K562 (cell line): Measurements from ENCODE around the gene CFL2. TPM values are rescaled to one million over a fixed set of nuclear protein-coding genes. Genes with fewer than 3 reads are reported as not detected.
A peak's percentile ranks its signal among the peaks of the same experiment; 100 is the strongest.

Source experiments
- ATAC-seq: fragments of 200-7000 bp; cut with Tn5 transposase; 3 replicates; pipeline ENCODE4 v1.9.1; 2020; ENCODE audit warnings: moderate library complexity
- BruUV-seq: library from RNA; stranded (reverse); fragments of 400-500 nt; replicated peaks from 2 replicates; lab custom pipeline; 2021; lab: Mats Ljungman, UMichigan
- CTCF ChIA-PET: fragments of 300-600 bp; formaldehyde crosslinking; extraction: SDS; loops from one replicate; lab custom pipeline; 2021; ENCODE audit warnings: low intra/inter-chr PET ratio; lab: Yijun Ruan, JAX
- POLR2A ChIA-PET: fragments of 300-600, 350-650 bp; sonication (Branson Sonifier 250); formaldehyde crosslinking; extraction: SDS; loops from one replicate; lab custom pipeline; 2021; ENCODE audit warnings: antibody characterized with exemption, inconsistent platforms; lab: Yijun Ruan, JAX
- DNase-seq, 4 experiments: peaks; one replicate each; pipeline versions ENCODE4 v3.0.0 to v3.0.0-alpha.2; 2011 to 2018; ENCODE audit warnings: low spot score in 3 of 4, mixed read lengths in 3 of 4; ENCODE audit errors: extremely low read depth in 1 of 4
- FAIRE-seq: peaks from 2 replicates; lab custom pipeline; 2011; peaks lifted over from hg19 to GRCh38; lab: Jason Lieb, UNC
- H2AFZ ChIP-seq: 2 replicates; pipeline ENCODE4 v1.6.0; 2011; ENCODE audit warnings: low read depth, low read length, control low read depth, inconsistent platforms
- H3K27ac ChIP-seq: fragments of 200-600 bp; 3 replicates; pipeline ENCODE4 v1.8.0; 2011; ENCODE audit warnings: low read depth, mild to moderate bottlenecking, control low read depth, inconsistent platforms, low read length, moderate library complexity, mixed read lengths; ENCODE audit errors: extremely low read depth
- H3K27me3 ChIP-seq, 2 experiments: fragments of 300-600 bp in 1 of 2; 2 replicates in 1 of 2; 3 replicates in 1 of 2; pipeline versions ENCODE4 v1.6.0 to v1.8.0; 2011; ENCODE audit warnings: inconsistent platforms in 2 of 2, low read length in 2 of 2, mild to moderate bottlenecking in 1 of 2, mixed read lengths in 1 of 2, moderate library complexity in 1 of 2; ENCODE audit not compliant: control insufficient read depth in 2 of 2, insufficient read depth in 2 of 2
- H3K36me3 ChIP-seq: fragments of 300-600 bp; 3 replicates; pipeline ENCODE4 v1.8.0; 2011; ENCODE audit warnings: mild to moderate bottlenecking, low read length, inconsistent platforms; ENCODE audit not compliant: control insufficient read depth, insufficient read depth
- H3K4me1 ChIP-seq, 2 experiments: fragments of 200-600 bp in 1 of 2; replicated peaks in 1 of 2; 2 replicates in 1 of 2; 3 replicates in 1 of 2; pipeline versions ENCODE4 v1.5.1 to v1.8.0; 2011; ENCODE audit warnings: inconsistent platforms in 2 of 2, low read length in 2 of 2, mild to moderate bottlenecking in 1 of 2, mixed read lengths in 1 of 2, moderate library complexity in 1 of 2; ENCODE audit not compliant: control insufficient read depth in 2 of 2, insufficient read depth in 2 of 2
- H3K4me2 ChIP-seq: 2 replicates; pipeline ENCODE4 v1.6.1; 2011; ENCODE audit warnings: low read length, control low read depth, inconsistent platforms, mixed read lengths; ENCODE audit not compliant: insufficient read depth
- H3K4me3 ChIP-seq: fragments of 200-600 bp; sonication (generic), shearing (Covaris generic); 2 replicates; pipeline ENCODE4 v1.5.1; 2016; ENCODE audit warnings: control low read depth, inconsistent platforms
- H3K79me2 ChIP-seq: fragments of 200-600 bp; 3 replicates; pipeline ENCODE4 v1.8.0; 2011; ENCODE audit warnings: low read length, inconsistent platforms; ENCODE audit not compliant: control insufficient read depth, insufficient read depth
- H3K9ac ChIP-seq, 2 experiments: 2 replicates each; pipeline versions ENCODE4 v1.6.0 to v1.6.1; 2011; ENCODE audit warnings: low read depth in 2 of 2, low read length in 2 of 2, control low read depth in 1 of 2, inconsistent platforms in 1 of 2, mild to moderate bottlenecking in 1 of 2, mixed read lengths in 1 of 2; ENCODE audit not compliant: insufficient read depth in 1 of 2
- H3K9me1 ChIP-seq: one replicate; pipeline ENCODE4 v1.6.0; 2011; ENCODE audit warnings: inconsistent platforms, mild to moderate bottlenecking, low read length, moderate library complexity; ENCODE audit not compliant: control insufficient read depth, insufficient read depth
- H3K9me3 ChIP-seq: replicated peaks from 2 replicates; pipeline ENCODE4 v1.5.1; 2011; ENCODE audit warnings: low read depth, low read length, inconsistent platforms; ENCODE audit not compliant: control insufficient read depth, insufficient read depth
- H4K20me1 ChIP-seq: replicated peaks from 2 replicates; pipeline ENCODE4 v1.6.1; 2011; ENCODE audit warnings: low read length, inconsistent platforms, mixed read lengths; ENCODE audit not compliant: control insufficient read depth, insufficient read depth
- EZH2 ChIP-seq: IDR thresholded peaks from 2 replicates; pipeline ENCODE4 v1.6.1; 2012; ENCODE audit warnings: low read depth, mild to moderate bottlenecking, inconsistent platforms, low read length, borderline replicate concordance
- FOXA3 ChIP-seq, 2 experiments: fragments of 450-650 bp in 1 of 2; sonication (generic) in 1 of 2; formaldehyde crosslinking; IDR thresholded peaks in 1 of 2; conservative IDR thresholded peaks in 1 of 2; 2 replicates each; pipeline versions ENCODE4 v1.4.0 to v1.8.0; 2020 to 2022; ENCODE audit warnings: mild to moderate bottlenecking in 2 of 2, missing genetic modification reagents in 1 of 2
- KAT7 ChIP-seq: sonication (generic); formaldehyde crosslinking; IDR thresholded peaks from 2 replicates; pipeline ENCODE4 v1.8.0; 2022; ENCODE audit warnings: missing genetic modification reagents, mild to moderate bottlenecking, borderline replicate concordance
- NCOA2 ChIP-seq, 2 experiments: fragments of 450-650 bp; IDR thresholded peaks; 2 replicates each; pipeline ENCODE4 v1.6.1; 2018; ENCODE audit warnings: mild to moderate bottlenecking in 2 of 2, moderate library complexity in 1 of 2; ENCODE audit not compliant: partially characterized antibody in 2 of 2
- NCOR1 ChIP-seq: fragments of 450-650 bp; IDR thresholded peaks from 2 replicates; pipeline ENCODE4 v1.6.1; 2016; ENCODE audit warnings: mild to moderate bottlenecking, moderate library complexity
- SMAD3 ChIP-seq: fragments of 450-650 bp; formaldehyde crosslinking; conservative IDR thresholded peaks from 2 replicates; pipeline ENCODE4 v1.4.0; 2020; ENCODE audit warnings: mild to moderate bottlenecking
- ZFP91 ChIP-seq: sonication (generic); formaldehyde crosslinking; IDR thresholded peaks from 2 replicates; pipeline ENCODE4 v1.8.0; 2022; ENCODE audit warnings: mild to moderate bottlenecking, missing genetic modification reagents
- ZNF174 ChIP-seq: fragments of 250-450 bp; sonication (Bioruptor Pico); IDR thresholded peaks from 2 replicates; pipeline ENCODE4 v1.4.0; 2020; ENCODE audit warnings: mild to moderate bottlenecking
- WGBS: fragments of 100-300 bp; shearing (Covaris generic); methylation state at CpG from one replicate; pipeline ENCODE4 v1.1.6; 2016; ENCODE audit warnings: low coverage, mixed read lengths; ENCODE audit not compliant: insufficient coverage; ENCODE audit errors: missing lambda C conversion rate; 5-methylcytosine and 5-hydroxymethylcytosine counted together
- in situ Hi-C: fragments of 300-500 bp; cut with MboI; formaldehyde crosslinking; loops from 4 replicates; pipeline ENCODE4 v1.15.0; 2018; ENCODE audit warnings: inconsistent platforms, mixed read lengths
- intact Hi-C: fragments of 100-400 bp; cut with micrococcal nuclease; formaldehyde crosslinking; loops from 2 replicates; pipeline ENCODE4 v1.14.2; 2022
- polyA plus RNA-seq, 8 experiments: library from polyadenylated mRNA; depleted of rRNA in 4 of 8; stranded (reverse) in 5 of 8; unstranded in 3 of 8; fragments of >200 nt; fragmentation: Nextera tagmentation in 2 of 8; fragmentation: Illumina TruSeq in 1 of 8; extraction: Ambion mirVana in 2 of 8; extraction: Trizol in 1 of 8; gene quantifications; 2 replicates each; pipeline versions ENCODE4 v1.2.1 to v1.2.3, GENCODE V29; 2011 to 2014; ENCODE audit warnings: inconsistent platforms in 1 of 8, missing spikeins in 1 of 8
- total RNA-seq, 7 experiments: library from RNA; depleted of rRNA in 6 of 7; stranded (reverse); fragments of >200 nt in 6 of 7; fragmentation: Illumina TruSeq in 2 of 7; extraction: Trizol in 2 of 7; gene quantifications; 2 replicates each; pipeline versions ENCODE4 v1.2.1 to v1.2.3, GENCODE V29; 2011 to 2021; ENCODE audit warnings: low replicate concordance in 1 of 7
- TF ChIP-seq, protein P1 (sequence below): fragments of 250-450 bp; sonication (Bioruptor Pico); IDR thresholded peaks from 2 replicates; pipeline ENCODE4 v1.5.1; 2021; ENCODE audit warnings: mild to moderate bottlenecking
- TF ChIP-seq, protein P2 (sequence below): fragments of 250-450 bp; sonication (Bioruptor Pico); IDR thresholded peaks from 2 replicates; pipeline ENCODE4 v1.5.0; 2021

CFL2 gene
- total and polyA plus RNA-seq, 9 of the 15 experiments (the other 6 are each of a cell fraction or from before 2014, with no cell fraction given), result 2.0 to 12.7 (median 5.1) TPM

- no peaks in the 10 kb centered on the region for H3K9me3 ChIP-seq
- no peaks in the 10 kb centered on the region for H3K79me2 ChIP-seq
- no peaks in the 10 kb centered on the region for H4K20me1 ChIP-seq
- no peak for DNase-seq
- TF ChIP-seq SMAD3 (CRISPR knock-in tag), result no peak
- no peak for TF ChIP-seq EZH2
- TF ChIP-seq, protein P1, sequence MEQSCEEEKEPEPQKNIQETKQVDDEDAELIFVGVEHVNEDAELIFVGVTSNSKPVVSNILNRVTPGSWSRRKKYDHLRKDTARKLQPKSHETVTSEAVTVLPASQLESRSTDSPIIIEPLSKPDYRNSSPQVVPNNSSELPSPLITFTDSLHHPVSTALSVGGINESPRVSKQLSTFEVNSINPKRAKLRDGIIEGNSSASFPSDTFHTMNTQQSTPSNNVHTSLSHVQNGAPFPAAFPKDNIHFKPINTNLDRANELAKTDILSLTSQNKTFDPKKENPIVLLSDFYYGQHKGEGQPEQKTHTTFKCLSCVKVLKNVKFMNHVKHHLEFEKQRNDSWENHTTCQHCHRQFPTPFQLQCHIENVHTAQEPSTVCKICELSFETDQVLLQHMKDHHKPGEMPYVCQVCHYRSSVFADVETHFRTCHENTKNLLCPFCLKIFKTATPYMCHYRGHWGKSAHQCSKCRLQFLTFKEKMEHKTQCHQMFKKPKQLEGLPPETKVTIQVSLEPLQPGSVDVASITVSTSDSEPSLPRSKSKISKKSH, result no peak
- TF ChIP-seq, protein P2, sequence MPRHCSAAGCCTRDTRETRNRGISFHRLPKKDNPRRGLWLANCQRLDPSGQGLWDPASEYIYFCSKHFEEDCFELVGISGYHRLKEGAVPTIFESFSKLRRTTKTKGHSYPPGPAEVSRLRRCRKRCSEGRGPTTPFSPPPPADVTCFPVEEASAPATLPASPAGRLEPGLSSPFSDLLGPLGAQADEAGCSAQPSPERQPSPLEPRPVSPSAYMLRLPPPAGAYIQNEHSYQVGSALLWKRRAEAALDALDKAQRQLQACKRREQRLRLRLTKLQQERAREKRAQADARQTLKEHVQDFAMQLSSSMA, result no peak
- peak in 1 of 2 experiments; percentile 27 for TF ChIP-seq NCOA2 (IDR thresholded peaks at IDR 0.05; ENCODE audit: partially characterized antibody in 2 of 2)
- peak; percentile 85; the same call in 1 of the 2 replicates for TF ChIP-seq ZFP91 (CRISPR knock-in tag)
- no peak for TF ChIP-seq ZNF174 (CRISPR knock-in tag)
- TF ChIP-seq KAT7 (CRISPR knock-in tag), result no peak
- no peak for TF ChIP-seq NCOR1
- no peak for TF ChIP-seq FOXA3 (CRISPR knock-in tag; conservative IDR thresholded peaks at IDR 0.05 in 1 of 2, IDR thresholded peaks at IDR 0.05 in 1 of 2)
- TF ChIP-seq, all 486 proteins: peak for 2
- ATAC-seq (no peak), FAIRE-seq (no peak)
- Histone ChIP-seq H3K9me1 (no peaks in the 10 kb centered on the region), H3K27me3 (no peaks in the 10 kb centered on the region), H3K4me3 (peak overlapping the region; percentile 30), H2AFZ (peak overlapping the region; percentile 85), H3K4me1 (no peaks in the 10 kb centered on the region; a peak in 2 of 5 replicates), H3K4me2 (peak overlapping the region; percentile 77), H3K27ac (no peak overlapping the region), H3K9ac (peak overlapping the region in 1 of 2 experiments; percentile 30; a peak in 1 of 4 replicates), H3K36me3 (no peaks in the 10 kb centered on the region)
- no TSS peak for BruUV-seq
- ChIA-PET POLR2A (interaction anchor here (0.6 to 1.0 kb wide), 3 partner anchors 15 to 57 kb away, joined by 3 read pairs; no protein-coding TSS in a partner anchor), CTCF (no interaction called here)
- intact Hi-C loops, result no loop called here
- 0% methylated on average over 2 of the region's 2 CpGs for WGBS
- in situ Hi-C loops, result no loop called here
Observed at GRCh38 chr14:34692898-34693227, 21.5 kb downstream of the CFL2 start.
